Heart left ventricle (tissue), 13 donors: Measurements from ENCODE around the gene RUSF1.

Source experiments
- CTCF ChIP-seq, 12 donors: fragments of 200-600 bp; sonication (generic) in 4 of 12; IDR thresholded peaks; one replicate each; pipeline versions ENCODE4 v1.5.0 to v1.8.0; 2018 to 2022; ENCODE audit warnings: antibody characterized with exemption in 12 of 12, mild to moderate bottlenecking in 5 of 12
- POLR2A ChIP-seq, 2 donors: fragments of 450-650 bp; IDR thresholded peaks; one replicate each; pipeline ENCODE4 v1.6.1; 2017; ENCODE audit warnings: antibody characterized with exemption in 2 of 2, mild to moderate bottlenecking in 2 of 2, moderate library complexity in 2 of 2
- donor health status: ischemic (EF 13 %, LVEDD 7.1; RV severe dilation, severe dysfunction).
- donor health status: DM: no; HTN: yes; CAD: no.
- donor health status: DM: no; HTN: no; CAD: no.
- donor health status: ischemic (EF 25% LVEDD 6.9; RV normal size, moderate dysfunction).
- donor health status: ischemic (EF 25% LVEDD 5.7; RV mildly dilated, moderate dysfunction).
- donor health status: ischemic (EF 35%, LVEDD 5.7; RV mildly dilated, moderate dysfunction).
- donor health status: nonischemic (EF 11% LVEDD 7.7; RV severe dilation, severe dysfunction).
- donor health status: DM: yes; HTN: yes; CAD: no.
- donor health status: PGD.
- donor health status: ischemic (EF 29% LVEDD 5.4; RV normal size, mild dysfunction).
- donor health status: nonischemic (EF 23%, LVEDD 6.1; RV moderate dilation, normal function).

DNA sequence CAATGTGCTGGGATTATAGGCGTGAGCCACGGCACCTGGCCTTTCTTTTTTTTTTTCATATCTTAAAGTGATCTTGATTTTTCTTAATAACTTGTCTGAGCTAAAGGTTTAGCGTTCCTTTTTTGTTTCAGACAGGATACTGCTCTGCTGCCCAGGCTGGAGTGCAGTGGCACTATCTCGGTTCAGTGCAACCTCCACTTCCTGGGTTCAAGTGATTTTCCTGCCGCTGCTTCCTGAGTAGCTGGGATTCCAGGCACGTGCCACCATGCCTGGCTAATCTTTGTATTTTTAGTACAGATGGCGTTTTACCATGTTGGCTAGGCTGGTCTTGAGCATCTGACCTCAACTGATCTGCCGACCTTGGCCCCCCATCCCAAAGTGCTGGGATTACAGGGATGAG is 4.0 kb downstream of the RUSF1 start:
- TF ChIP-seq CTCF (IDR thresholded peaks at IDR 0.05) = no peak
- TF ChIP-seq POLR2A (IDR thresholded peaks at IDR 0.05) = no peak
